Breast epithelium (tissue), 4 donors: ENCODE measurements around the gene ZNF593. TPM values are rescaled to one million over a fixed set of nuclear protein-coding genes. Genes with fewer than 3 reads are reported as not detected.

Experiments used
- DNase-seq, 2 donors: peaks; one replicate each; pipeline ENCODE4 v3.0.0-alpha.2; 2019; ENCODE audit warnings: low spot score in 2 of 2
- H3K27ac ChIP-seq, 2 donors: fragments of 200-600 bp; sonication (generic) in 1 of 2; one replicate each; pipeline ENCODE4 v1.5.1; 2016 to 2019; ENCODE audit warnings: mild to moderate bottlenecking in 1 of 2
- H3K27me3 ChIP-seq, 2 donors: fragments of 200-600 bp; sonication (generic) in 1 of 2; one replicate each; pipeline versions ENCODE4 v1.5.1 to v1.6.0; 2017 to 2019; ENCODE audit warnings: control low read depth in 1 of 2, mild to moderate bottlenecking in 1 of 2
- H3K36me3 ChIP-seq: fragments of 200-600 bp; one replicate; pipeline ENCODE4 v1.5.1; 2019
- H3K4me1 ChIP-seq, 2 donors: fragments of 200-600 bp; sonication (generic); one replicate each; pipeline ENCODE4 v1.5.1; 2016 to 2019; ENCODE audit warnings: control low read depth in 1 of 2
- H3K4me3 ChIP-seq, 3 donors: fragments of 200-600 bp; sonication (generic); 1 replicate in 2 of 3; 2 replicates in 1 of 3; pipeline ENCODE4 v1.5.1; 2016 to 2019; ENCODE audit warnings: mild to moderate bottlenecking in 3 of 3, moderate library complexity in 2 of 3
- H3K9me3 ChIP-seq, 2 donors: fragments of 200-600 bp; sonication (generic) in 1 of 2; one replicate each; pipeline ENCODE4 v1.5.1; 2016 to 2019; ENCODE audit warnings: control low read depth in 1 of 2
- CTCF ChIP-seq, 3 donors: fragments of 450-650 bp; IDR thresholded peaks; one replicate each; pipeline ENCODE4 v1.5.1; 2016 to 2017; ENCODE audit warnings: antibody characterized with exemption in 3 of 3, mild to moderate bottlenecking in 3 of 3, moderate library complexity in 3 of 3
- POLR2A ChIP-seq: fragments of 450-650 bp; IDR thresholded peaks from one replicate; pipeline ENCODE4 v1.6.1; 2016; ENCODE audit warnings: antibody characterized with exemption, mild to moderate bottlenecking, moderate library complexity
- POLR2AphosphoS5 ChIP-seq, 3 donors: sonication (generic); formaldehyde crosslinking; IDR thresholded peaks; one replicate each; pipeline ENCODE4 v1.6.1; 2017; ENCODE audit warnings: antibody characterized with exemption in 3 of 3
- intact Hi-C: fragments of 100-400 bp; cut with DNase I; formaldehyde crosslinking; loops from one replicate; pipeline ENCODE4 v1.15.1; 2023; ENCODE audit warnings: low total_unique reads
- total RNA-seq, 3 donors: library from RNA; depleted of rRNA; stranded (reverse); fragments of >200 nt; gene quantifications; one replicate each; pipeline ENCODE4 v1.1.0, GENCODE V29; 2016

ZNF593 gene
- total RNA-seq, 3 donors from 2014 or later, result 26.4 to 39.7 (median 31.9) TPM

- Histone ChIP-seq H3K9me3 (no peaks in the 10 kb centered on the region), H3K36me3 (no peaks in the 10 kb centered on the region), H3K27ac (no peak overlapping the region), H3K4me1 (no peaks in the 10 kb centered on the region), H3K27me3 (no peaks in the 10 kb centered on the region), H3K4me3 (no peak overlapping the region)
- intact Hi-C loops, result no loop called here
- no peak for TF ChIP-seq POLR2AphosphoS5 (IDR thresholded peaks at IDR 0.05)
- no peak for TF ChIP-seq CTCF (IDR thresholded peaks at IDR 0.05)
- TF ChIP-seq POLR2A, result no peak
- no peak for DNase-seq
Observed at GRCh38 chr1:26181586-26182382, 12.1 kb downstream of the ZNF593 start.

- H3K27me3 ChIP-seq, result no peaks in the 10 kb centered on the region
- no peak overlapping the region for H3K27ac ChIP-seq
- no peaks in the 10 kb centered on the region for H3K36me3 ChIP-seq
- H3K9me3 ChIP-seq, result no peaks in the 10 kb centered on the region
- TF ChIP-seq CTCF (IDR thresholded peaks at IDR 0.05), result no peak
- TF ChIP-seq POLR2A, result no peak
- TF ChIP-seq POLR2AphosphoS5 (IDR thresholded peaks at IDR 0.05), result no peak
- DNase-seq, result no peak
- no peak overlapping the region for H3K4me3 ChIP-seq
- no peaks in the 10 kb centered on the region for H3K4me1 ChIP-seq
- intact Hi-C loops, result no loop called here
Observed at GRCh38 chr1:26182383-26182696, 12.6 kb downstream of the ZNF593 start.

DNA sequence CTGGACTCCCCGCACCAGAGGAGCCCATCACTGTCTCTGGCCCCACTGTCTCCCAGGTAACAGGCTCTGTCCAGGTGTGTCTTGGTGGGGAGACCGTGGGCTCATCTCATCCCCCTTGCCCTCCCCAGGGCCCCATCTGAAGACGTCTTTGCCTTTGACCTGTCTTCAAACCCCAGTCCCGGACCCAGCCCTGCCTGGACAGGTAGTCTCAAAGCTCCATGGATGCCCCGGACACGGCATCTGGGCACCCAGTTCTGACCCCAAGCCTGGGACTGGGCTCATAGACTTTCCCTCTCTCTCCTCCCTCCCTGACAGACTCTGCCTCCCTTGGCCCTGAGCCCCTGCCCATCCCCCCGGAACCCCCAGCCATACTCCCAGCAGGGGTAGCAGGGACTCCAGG lies 14.4 kb downstream of the ZNF593 start:
- TF ChIP-seq POLR2AphosphoS5 (IDR thresholded peaks at IDR 0.05) (no peak), POLR2A (no peak), CTCF (IDR thresholded peaks at IDR 0.05) (no peak)
- Histone ChIP-seq H3K9me3 (no peaks in the 10 kb centered on the region), H3K27ac (no peak overlapping the region), H3K4me3 (no peak overlapping the region), H3K27me3 (no peaks in the 10 kb centered on the region), H3K4me1 (no peaks in the 10 kb centered on the region), H3K36me3 (no peaks in the 10 kb centered on the region)
- intact Hi-C loops, result no loop called here
- no peak for DNase-seq

DNA sequence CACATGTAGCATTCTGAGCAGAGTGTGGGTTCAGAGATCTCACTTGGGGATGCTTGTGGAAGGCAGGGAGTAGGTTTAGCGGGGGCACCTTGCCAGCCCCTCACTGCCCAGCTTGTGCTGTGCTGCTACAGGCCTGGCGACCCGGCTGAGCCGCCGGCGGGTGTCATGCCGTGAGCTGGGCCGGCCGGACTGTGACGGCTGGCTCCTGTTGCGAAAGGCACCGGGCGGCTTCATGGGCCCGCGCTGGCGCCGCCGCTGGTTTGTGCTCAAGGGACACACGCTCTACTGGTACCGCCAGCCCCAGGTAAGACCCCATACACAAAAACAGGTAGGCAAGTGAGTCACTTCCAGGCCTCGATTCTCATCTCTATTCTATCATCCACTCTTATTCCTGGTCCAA lies 15.2 kb downstream of the ZNF593 start:
- H3K9me3 ChIP-seq, result no peaks in the 10 kb centered on the region
- H3K4me1 ChIP-seq, result no peaks in the 10 kb centered on the region
- no peak for TF ChIP-seq POLR2A
- no peak for TF ChIP-seq CTCF (IDR thresholded peaks at IDR 0.05)
- no peak for TF ChIP-seq POLR2AphosphoS5 (IDR thresholded peaks at IDR 0.05)
- H3K27ac ChIP-seq, result no peak overlapping the region
- H3K36me3 ChIP-seq, result no peaks in the 10 kb centered on the region
- intact Hi-C loops, result no loop called here
- H3K27me3 ChIP-seq, result no peaks in the 10 kb centered on the region
- DNase-seq, result no peak
- no peak overlapping the region for H3K4me3 ChIP-seq

DNA sequence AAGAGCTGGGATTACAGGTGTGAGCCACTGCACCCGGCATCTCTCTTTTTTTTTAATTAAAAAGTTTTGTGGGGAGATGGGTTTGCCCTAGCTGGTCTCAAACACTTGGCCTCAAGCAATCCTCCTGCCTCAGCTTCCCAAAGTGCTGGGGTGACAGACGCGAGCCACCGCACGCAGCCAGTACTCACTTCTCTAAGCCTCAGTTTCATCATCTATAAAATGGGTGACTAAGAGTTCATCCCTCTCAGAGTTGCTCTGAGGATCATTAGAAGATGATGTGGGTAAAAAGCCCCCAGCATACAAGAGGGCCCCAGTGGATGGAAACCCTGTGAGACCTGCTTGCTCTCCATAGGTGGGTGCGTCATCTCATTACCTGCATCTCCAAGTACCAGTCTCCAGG lies 18.2 kb downstream of the ZNF593 start:
- no peak overlapping the region for H3K27ac ChIP-seq
- H3K4me3 ChIP-seq, result no peak overlapping the region
- TF ChIP-seq CTCF (IDR thresholded peaks at IDR 0.05), result no peak
- no peak for TF ChIP-seq POLR2A
- TF ChIP-seq POLR2AphosphoS5 (IDR thresholded peaks at IDR 0.05), result no peak
- DNase-seq, result no peak
- H3K9me3 ChIP-seq, result no peaks in the 10 kb centered on the region
- no peaks in the 10 kb centered on the region for H3K36me3 ChIP-seq
- H3K27me3 ChIP-seq, result no peaks in the 10 kb centered on the region
- H3K4me1 ChIP-seq, result no peaks in the 10 kb centered on the region
- intact Hi-C loops, result no loop called here
